ENCODE results near the gene FKBP5. TPM values are rescaled to one million over a fixed set of nuclear protein-coding genes. Genes with fewer than 3 reads are reported as not detected.

Gene FKBP5
- total RNA-seq, 6 experiments from 2014 or later = 7.6 to 12.9 (median 11.8) TPM

GRCh38 chr6:35605600-35605999 is 83.1 kb downstream of the FKBP5 start:
- peak overlapping the region; percentile 69 for H3K27ac Mint-ChIP-seq
- DNase-seq = no peak
- TF ChIP-seq, protein P1, sequence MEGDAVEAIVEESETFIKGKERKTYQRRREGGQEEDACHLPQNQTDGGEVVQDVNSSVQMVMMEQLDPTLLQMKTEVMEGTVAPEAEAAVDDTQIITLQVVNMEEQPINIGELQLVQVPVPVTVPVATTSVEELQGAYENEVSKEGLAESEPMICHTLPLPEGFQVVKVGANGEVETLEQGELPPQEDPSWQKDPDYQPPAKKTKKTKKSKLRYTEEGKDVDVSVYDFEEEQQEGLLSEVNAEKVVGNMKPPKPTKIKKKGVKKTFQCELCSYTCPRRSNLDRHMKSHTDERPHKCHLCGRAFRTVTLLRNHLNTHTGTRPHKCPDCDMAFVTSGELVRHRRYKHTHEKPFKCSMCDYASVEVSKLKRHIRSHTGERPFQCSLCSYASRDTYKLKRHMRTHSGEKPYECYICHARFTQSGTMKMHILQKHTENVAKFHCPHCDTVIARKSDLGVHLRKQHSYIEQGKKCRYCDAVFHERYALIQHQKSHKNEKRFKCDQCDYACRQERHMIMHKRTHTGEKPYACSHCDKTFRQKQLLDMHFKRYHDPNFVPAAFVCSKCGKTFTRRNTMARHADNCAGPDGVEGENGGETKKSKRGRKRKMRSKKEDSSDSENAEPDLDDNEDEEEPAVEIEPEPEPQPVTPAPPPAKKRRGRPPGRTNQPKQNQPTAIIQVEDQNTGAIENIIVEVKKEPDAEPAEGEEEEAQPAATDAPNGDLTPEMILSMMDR (IDR thresholded peaks at IDR 0.05) = no peak
- H3K4me1 Mint-ChIP-seq (ENCODE audit: low read depth) = peaks cover 39% of the 10 kb centered on the region
- H3K9me3 Mint-ChIP-seq = no peaks in the 10 kb centered on the region
- peaks cover 2% of the 10 kb centered on the region for H3K27me3 Mint-ChIP-seq (ENCODE audit: insufficient read depth)
- H3K4me3 Mint-ChIP-seq = peak overlapping the region; percentile 41
- no peaks in the 10 kb centered on the region for H3K36me3 Mint-ChIP-seq (ENCODE audit: low read depth)

DNA sequence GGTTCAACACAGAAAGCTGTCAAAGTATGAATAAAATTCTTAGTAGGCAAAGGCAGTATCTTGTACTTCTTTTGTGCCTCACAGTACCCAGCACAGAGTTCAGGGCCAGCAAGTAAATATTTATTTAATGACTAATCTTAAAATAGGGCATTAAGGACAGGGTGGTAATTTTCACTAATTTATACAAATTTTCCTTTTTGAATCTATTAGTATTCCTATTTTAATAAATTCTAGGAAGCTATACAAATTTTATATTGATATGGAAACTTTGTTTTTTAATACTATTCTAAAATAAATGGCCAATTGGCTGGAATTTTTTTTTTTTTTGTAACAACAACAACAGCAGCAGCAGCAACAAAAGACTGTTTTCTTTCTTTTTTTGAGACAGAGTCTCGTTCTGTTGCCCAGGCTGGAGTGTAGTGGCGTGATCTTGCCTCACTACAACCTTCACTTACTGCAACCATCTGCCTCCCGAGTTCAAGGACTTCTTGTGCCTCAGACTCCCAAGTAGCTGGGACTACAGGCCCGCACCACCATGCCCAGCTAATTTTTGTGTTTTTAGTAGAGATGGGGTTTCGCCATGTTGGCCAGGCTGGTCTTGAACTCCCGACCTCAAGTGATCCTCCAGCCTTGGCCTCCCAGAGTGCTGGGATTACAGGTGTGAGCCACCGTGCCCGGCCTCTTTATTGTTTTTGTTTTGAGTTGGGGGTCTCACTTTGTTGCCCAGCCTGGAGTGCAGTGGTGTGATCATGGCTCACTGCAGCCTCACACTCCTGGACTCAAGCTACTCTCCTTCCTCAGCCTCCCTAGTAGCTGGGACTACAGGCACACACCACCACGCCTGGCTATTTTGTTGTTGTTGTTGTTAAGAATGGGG is 85.2 kb downstream of the FKBP5 start:
- Mint-ChIP-seq H3K36me3 (ENCODE audit: low read depth) (no peaks in the 10 kb centered on the region), H3K9me3 (no peaks in the 10 kb centered on the region), H3K4me1 (ENCODE audit: low read depth) (peaks cover 56% of the 10 kb centered on the region), H3K4me3 (peak overlapping the region; percentile 41), H3K27me3 (ENCODE audit: insufficient read depth) (peaks cover 2% of the 10 kb centered on the region; the same call in 1 of the 2 replicates), H3K27ac (no peak overlapping the region; the same call in 1 of the 2 replicates)
- TF ChIP-seq, protein P1 (IDR thresholded peaks at IDR 0.05) = no peak
- DNase-seq = no peak

- H3K36me3 Mint-ChIP-seq (ENCODE audit: low read depth) = no peaks in the 10 kb centered on the region
- H3K4me1 Mint-ChIP-seq (ENCODE audit: low read depth) = peaks cover 60% of the 10 kb centered on the region
- no peaks in the 10 kb centered on the region for H3K9me3 Mint-ChIP-seq
- peak overlapping the region; percentile 84 for H3K4me3 Mint-ChIP-seq
- TF ChIP-seq, protein P1 (IDR thresholded peaks at IDR 0.05) = no peak
- peak overlapping the region; percentile 95 for H3K27ac Mint-ChIP-seq
- H3K27me3 Mint-ChIP-seq (ENCODE audit: insufficient read depth) = peaks cover 2% of the 10 kb centered on the region; the same call in 1 of the 2 replicates
- peak; percentile 45 for DNase-seq
These were observed 86.4 kb downstream of the FKBP5 start for GRCh38 chr6:35602133-35602946.

- H3K27me3 Mint-ChIP-seq (ENCODE audit: insufficient read depth) = peaks cover 2% of the 10 kb centered on the region; the same call in 1 of the 2 replicates
- peak overlapping the region; percentile 95 for H3K27ac Mint-ChIP-seq
- TF ChIP-seq, protein P1 (IDR thresholded peaks at IDR 0.05) = no peak
- no peaks in the 10 kb centered on the region for H3K9me3 Mint-ChIP-seq
- H3K4me3 Mint-ChIP-seq = peak overlapping the region; percentile 84
- peaks cover 68% of the 10 kb centered on the region for H3K4me1 Mint-ChIP-seq (ENCODE audit: low read depth)
- H3K36me3 Mint-ChIP-seq (ENCODE audit: low read depth) = no peaks in the 10 kb centered on the region
- DNase-seq = peak; percentile 94
These were observed 87.2 kb downstream of the FKBP5 start for GRCh38 chr6:35601331-35602132.

DNA sequence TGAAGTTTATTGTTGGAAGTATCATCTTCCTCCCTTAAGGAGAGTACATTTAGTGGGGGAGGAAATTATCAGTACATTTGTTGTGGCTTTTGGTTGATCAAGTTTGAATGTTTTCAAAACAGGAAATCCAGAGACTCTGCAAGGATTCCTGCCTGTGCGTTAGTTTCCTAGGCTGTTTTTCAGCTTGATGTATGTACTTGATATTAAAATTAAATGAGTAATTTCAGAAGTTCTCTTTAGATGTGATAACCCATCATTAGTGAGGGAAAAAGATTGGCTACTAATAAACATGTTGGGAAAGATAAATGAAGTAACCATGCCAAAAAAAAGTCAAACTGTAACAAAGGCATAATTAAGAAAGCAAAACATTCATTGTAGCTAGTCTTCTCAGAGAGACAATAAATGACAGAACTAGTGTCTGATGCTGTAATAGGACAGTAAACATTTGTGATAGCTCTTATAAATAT is 88.0 kb downstream of the FKBP5 start:
- Mint-ChIP-seq H3K9me3 (no peaks in the 10 kb centered on the region), H3K27ac (peak overlapping the region; percentile 95), H3K27me3 (ENCODE audit: insufficient read depth) (no peaks in the 10 kb centered on the region), H3K4me1 (ENCODE audit: low read depth) (peaks cover 70% of the 10 kb centered on the region), H3K4me3 (peak overlapping the region; percentile 84), H3K36me3 (ENCODE audit: low read depth) (no peaks in the 10 kb centered on the region)
- DNase-seq = no peak
- TF ChIP-seq, protein P1 (IDR thresholded peaks at IDR 0.05) = no peak
